Amniotic stem cell (primary cell): Measurements from ENCODE around the gene MSL1.

Experiments used
- DNase-seq: peaks from one replicate; lab custom pipeline; 2025; lab: John Stamatoyannopoulos, UW

Gene MSL1

DNA sequence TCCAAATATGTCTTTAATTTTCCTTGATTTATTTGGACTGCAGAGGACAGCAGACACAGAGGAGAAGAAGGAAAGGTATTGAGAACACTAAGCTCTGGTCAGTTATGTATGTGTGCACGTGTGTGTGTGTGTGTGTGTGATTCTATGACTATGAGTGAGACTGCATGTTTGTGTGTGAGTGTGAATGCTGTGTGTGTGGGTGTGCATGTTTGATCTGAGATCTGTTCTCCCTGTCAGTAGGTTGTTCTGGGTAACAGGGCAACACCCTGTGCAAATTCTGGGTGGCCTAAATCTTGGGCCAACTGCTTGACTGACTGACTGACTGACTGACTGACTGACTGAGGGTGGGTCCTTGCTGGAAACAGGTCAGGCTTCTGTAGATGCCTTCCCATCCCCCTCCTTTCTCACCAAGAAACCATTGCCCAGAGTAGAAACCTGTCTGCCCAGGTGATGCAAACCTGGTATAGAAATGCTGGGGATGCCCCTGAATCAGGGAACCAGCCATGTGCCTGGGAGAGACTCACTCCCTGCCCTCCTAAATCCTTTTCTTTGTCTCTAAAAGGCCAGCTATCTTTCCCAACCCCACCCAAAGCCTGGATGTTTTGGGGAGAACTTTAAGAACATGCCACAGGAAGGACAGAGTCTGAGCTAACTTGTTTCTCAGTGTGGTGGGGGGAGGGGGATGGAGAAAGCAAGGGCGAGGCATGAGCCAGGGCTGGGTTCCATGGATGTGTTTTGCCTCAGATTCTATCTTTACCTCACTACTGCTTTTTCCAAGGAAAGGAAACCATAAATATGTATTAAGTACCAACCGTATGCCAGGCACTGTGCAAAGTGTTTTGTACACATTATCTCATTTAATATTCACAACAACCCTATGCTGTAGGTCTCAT, 16.9 kb upstream of the MSL1 start:
- no peak for DNase-seq

DNA sequence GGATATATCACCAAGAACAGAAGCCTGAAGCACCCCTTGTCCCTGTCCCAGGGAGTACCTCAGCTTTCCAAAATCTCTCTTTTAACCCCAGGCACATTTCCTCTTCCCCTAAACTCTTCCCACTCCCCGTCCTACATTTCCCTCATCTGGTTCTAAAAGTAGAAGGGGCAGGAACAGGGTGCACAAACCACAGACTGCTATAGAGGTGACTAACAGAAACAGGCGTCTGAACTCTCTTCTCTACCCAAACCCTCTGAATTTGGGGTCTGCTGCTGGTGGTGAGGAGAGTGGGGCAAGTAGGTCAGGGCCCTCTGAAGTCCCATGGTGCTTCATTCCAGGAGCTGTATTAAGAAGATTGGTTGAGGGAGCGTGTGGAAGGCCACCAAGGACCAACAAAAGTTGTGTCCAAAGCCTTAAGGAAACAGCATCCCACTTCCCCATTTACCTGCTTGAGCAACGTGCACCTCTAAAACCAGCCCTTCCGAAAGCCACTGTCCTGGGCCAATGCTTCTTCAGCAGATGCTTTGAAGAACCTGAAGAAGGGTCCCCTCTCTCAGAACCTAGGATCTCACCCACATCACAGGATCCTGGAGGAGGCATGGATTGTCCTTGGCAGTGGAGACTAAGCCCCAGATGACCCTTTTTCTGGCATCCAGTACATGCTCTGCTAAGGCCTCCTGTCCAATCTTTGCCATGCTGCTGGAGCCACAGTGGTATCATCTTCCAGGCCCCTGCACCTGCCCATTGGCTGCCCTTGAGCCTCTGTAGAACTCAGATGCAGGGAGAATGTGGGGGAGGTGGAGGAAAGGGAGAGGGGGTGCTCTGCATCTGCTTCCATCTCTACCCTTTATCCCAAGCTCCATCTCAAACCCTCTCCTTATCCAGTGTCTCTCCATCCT, 15.7 kb upstream of the MSL1 start:
- DNase-seq = no peak

DNA sequence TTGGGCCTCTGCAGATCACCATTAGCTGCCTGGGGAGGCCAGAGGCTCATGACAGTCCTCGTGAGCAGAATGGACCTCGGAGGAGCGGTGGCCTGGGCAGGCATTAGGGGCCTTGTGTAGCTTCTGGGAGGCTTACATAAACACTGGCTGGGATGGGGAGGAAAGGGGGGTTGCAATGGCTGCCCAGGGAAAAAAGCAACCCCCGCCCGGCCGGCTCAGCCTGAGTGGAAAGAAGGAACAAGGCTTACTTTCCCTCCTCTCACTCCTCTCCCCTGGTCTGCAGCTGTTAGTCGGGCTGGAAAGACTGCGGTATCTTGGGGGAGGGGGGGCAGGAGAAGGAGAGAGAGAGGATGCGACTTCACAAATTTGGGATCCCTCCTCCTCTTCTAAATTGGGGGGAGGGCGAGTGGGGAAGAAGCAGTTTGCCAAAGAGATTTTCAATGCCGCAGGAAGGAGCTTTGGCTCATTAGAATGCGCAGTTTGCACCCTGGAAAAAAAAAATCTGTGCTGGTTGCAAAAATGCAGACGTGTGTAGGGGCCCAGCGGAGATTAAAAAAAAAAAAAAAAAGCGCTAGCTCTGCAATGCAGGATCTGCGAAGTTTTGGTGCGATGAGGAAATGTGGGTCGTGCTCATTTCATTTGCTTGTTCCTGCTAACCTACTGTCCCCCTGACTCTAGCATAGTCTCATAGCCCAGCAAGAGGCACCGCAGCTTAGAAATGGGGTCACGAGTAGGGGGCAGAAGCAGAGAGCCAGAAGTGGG, 14.8 kb upstream of the MSL1 start:
- DNase-seq = no peak

DNA sequence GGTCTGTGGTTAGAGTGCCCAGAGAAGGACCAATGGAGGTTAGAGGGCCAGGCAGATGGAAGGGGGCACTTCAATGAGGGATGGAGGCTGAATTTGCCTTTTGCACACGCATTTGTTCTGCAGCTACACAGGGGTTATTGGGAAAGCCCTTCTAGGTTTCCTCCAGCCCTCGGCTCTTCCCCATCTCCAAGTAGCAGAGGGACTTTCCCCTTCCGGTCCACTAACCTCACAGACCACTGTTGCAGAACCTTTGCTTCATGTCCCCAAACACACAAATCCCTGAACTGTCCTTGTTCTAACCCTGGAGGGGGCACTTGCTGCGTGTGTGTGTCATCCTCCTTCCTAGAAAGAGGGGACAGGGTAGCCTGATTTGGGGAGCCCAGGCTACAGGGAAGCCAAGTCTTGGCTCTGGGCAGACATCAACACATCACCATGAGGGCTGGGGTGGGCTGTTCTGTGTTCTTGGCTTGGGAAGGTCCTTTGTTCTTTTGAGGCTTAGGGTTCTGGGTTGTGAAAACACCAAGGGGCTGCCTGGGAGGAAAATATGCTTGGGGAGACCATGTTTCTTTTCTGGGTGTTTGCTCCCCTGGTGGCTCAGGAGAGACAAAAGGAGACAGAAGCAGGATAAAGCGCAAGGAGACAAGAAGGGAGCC, 14.1 kb upstream of the MSL1 start:
- DNase-seq = no peak

DNA sequence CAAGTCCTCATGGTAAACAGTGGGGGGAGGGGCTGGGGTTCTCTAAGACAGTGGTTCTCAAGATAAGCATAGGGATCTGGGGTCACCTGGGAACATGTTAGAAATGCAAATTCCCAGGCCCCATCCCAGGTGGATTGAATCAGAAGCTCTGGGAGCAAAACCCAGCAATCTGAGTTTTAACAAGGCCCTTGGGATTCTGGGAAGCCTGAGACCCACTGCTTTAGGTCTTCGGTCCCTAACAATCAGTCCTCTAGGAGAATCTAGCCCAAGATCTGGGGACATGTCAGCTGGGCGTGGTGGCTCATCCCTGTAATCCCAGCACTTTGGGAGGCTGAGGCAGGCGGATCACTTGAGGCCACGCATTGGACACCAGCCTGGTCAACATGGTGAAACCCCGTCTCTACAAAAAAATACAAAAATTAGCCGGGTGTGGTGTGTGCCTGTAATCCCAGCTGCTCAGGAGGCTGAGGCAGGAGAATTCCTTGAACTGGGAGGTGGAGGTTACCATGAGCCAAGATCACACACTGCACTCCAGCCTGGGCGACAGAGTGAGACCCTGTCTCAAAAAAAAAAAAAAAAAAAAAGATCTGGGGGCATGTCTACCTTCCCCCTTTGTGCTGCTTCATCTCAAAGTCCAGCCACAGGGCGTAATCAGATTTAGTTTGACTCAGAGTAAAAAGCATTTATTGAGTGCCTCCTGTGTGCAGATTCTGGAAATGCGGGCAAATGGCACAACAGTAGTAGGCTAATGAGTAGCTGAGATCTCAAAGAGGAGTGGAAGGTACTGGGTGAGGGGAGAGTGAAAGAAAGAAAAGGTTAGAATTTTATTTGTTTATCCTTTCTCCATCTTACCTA, 12.6 kb upstream of the MSL1 start:
- DNase-seq = no peak

DNA sequence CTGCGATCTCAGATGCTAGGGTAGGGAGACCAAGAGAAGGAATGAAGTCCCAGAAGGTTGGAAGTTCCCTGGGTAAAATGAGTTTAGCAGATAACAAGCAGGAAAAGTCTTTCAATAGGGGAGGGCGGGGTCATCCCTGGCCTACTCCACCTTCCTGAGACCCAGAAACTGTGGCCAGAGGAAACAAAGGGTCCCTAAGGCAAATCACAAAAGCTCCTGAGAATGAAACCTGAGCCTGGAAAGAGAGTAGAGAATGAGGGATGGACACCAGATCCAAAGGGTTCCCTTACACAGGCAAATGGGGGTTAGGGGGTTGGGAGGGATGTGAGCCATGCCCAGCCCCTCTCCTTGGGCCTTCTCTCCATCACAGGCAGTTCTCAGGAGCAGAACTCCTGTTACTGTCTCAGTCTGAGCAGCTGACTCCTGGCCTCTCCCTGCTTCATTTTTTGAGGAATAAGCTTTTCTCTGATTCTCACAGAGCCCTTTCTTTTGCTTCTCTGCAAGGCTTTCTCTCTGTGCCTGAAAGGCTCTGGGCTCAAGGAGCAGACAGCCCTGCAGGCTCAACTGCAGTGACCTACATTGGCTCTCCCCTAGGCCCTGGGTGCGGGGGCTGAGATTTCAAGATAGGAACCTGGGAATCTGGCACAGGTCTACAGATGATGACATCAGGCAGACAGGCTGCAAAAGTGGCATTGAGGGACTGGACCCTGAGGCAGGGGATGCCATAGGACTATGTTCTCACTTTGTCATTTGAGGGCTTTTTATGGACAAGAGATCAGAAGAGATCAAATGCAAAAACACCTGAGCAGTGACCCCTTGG, 11.5 kb upstream of the MSL1 start:
- no peak for DNase-seq

DNA sequence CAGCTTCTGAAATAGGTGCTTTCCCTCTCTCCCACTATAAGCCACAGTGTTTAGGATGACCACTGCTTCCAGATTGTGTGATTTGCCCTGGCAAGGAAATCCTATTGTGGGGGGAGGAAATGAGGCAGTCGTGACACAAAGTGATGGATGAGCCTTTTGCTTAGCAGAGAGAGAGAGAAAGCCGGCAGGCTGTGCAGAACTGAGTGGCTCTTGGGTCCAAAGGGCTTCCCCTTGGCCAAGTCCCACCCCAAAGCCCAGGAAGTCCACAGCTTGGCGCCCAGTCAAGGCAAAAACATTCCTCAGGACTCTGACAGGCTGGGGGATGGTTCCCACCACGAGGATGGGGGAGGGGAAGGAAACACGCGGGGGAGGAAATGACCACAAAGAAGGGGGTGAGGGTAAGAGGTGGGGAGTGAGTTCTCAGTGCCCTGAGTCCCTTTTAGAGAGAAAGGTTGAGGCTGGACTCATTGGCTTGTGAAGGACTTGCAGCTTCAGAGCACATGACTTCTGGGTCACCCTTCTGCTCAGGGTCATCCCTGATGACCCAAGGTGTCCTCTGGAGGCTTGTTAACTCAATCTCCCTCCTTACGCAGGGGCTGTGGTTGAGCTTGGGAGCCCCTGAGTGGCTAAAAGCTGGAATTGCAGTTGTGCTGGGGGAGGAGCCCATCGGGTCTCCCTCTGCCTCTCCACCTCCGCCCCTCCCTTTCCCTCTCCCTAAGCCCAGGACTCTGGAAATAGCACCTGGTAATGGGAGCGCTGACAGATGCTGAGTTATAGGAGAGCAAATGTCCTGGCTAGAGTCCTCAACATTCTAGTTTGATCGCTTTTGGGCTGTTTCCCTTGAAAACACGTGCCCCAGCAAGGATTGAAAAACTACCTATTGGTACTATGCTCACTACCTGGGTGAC, 10.3 kb upstream of the MSL1 start:
- peak; percentile 75 for DNase-seq

DNA sequence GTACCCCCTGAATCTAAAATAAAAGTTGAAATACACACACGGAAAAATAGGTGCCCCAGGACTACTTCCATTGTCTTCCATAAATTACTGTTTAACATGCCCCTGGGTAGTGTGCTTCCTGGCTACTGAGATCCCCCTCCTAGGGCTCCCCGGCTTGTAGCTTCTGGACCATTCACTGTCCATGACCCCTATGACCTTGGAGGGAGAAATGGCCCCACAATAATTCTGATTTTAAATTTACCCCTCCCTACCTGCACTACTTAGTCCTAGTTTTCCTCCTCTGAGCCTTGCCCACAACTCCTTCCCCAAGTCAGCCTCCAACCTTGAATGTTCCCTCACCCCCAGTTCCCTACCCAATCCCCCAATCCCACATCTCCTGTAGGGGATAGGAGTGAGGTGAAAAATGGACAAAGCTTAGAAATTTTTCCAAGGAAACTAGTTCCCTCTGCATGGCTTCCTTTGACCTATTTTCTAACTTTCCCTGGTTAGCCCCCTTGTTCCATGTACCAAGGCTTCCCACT, 9.5 kb upstream of the MSL1 start:
- no peak for DNase-seq

DNA sequence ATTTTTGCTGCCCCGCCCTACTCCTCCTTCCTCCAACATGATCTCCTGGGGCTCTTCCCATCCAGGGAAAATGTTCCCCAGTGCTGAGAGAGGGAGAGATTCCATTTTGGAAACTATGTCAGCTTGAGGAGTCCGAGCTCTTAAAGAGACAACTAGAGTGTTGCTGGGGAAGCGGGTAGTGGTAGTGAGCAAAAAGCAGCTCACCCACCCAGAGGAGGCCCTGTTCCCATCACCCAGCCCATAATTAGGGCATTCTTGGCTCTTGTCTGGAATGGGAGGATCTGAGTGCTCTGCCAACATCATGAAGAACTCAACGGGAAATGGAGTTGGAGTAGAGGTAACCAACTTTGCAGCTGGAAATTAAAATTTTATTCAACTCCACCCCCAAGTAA, 9.1 kb upstream of the MSL1 start:
- no peak for DNase-seq

DNA sequence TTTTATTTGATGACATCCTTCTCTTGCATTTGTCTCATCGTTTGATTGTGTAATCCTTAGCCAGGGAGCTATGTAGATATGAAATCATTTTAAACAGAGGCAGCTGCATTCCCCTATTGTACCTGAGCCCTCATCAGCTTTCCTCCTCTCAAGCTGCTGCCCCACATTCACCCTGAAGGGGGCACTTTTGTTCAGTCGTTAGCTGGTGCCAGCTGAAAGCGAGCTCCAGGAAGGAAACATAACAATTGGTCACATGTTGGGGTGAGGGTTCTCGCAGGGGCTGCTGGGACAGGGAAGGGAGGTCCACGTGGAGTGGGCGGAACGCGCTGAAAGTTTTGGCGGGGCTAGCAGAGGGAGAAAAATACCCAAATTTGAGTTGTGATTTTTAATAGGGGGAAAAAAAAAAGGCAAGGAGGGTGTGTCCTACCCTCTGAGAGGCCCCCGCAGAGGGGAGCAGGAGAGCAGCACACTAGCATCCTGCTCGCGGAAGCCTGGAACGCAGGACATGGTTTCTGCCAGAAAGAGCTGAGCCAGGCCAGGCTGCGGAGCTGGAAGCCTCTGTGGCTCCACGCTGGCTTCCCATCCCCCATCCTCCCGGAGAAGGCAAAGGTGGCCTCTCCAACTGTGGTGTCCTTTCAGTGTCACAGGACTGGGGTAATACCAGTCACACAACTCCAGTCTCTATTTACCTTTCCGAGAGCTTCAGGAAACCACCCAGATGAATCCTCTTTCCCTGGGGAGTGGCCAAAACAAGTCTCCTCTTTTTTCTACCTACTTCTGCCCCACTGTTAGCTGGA, 8.5 kb upstream of the MSL1 start:
- peak; percentile 92 for DNase-seq

DNA sequence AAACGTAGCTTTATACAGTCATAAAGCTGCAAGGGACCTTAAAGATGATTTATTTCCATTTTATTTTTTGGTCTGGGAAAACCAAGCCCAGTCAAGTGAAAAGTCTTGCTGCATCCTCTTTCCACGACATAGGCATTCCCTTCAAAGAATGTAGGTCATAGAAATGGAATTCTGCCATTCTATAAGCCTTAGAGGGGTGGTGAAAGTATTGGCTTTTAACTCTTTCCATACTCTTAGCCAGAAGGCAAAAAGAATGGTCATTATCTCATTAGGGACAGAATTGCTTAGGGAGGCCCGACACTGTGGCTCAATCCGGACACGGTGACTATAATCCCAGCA, 7.9 kb upstream of the MSL1 start:
- no peak for DNase-seq

DNA sequence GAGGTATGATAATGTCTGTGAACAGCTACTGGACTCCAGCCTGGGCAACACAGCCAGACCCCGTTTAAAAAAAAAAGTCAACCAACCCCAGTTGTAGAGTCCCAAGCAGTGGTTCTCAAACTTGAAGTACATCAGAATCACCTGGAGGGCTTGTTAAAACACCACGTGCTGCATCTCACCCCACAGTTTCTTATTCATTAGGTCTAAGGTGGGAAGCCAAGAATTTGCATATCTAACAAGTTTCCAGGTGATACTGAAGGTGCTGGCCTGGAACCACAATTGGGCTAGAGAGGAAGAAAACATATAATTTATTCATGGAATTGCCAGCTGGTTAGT, 6.7 kb upstream of the MSL1 start:
- DNase-seq = no peak

DNA sequence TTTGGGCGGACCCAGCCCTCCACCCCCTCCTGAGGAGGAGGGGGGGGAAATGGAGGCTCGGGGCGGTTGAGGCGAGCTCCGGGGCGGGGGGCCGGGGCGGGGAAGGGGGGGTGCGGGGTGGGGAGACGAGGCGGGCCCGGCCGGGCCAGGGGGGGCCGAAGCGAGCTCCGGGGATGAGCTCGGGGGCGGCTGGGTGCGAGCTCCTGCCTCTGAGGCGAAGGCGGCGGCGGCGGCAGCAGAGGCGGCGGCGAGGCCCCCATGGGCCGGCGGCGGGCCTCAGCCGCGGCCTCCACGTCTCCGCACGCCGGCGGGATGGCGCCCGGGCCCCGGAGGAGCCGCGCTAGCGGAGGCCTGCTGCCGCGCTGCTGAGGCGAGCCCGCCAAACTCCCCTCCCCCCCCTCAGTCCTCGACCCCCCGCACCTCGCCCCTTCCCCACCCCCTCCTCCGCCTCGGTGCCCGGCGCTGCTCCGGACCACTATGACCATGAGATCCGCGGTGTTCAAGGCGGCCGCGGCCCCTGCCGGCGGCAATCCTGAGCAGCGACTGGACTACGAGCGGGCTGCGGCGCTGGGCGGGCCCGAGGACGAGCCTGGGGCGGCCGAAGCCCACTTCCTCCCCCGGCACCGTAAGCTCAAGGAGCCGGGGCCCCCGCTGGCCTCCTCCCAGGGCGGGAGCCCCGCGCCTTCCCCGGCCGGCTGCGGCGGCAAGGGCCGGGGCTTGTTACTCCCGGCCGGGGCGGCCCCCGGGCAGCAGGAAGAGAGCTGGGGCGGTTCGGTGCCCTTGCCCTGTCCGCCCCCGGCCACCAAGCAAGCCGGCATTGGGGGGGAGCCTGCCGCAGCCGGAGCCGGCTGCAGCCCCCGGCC, 596 bp downstream of the MSL1 start:
- no peak for DNase-seq

DNA sequence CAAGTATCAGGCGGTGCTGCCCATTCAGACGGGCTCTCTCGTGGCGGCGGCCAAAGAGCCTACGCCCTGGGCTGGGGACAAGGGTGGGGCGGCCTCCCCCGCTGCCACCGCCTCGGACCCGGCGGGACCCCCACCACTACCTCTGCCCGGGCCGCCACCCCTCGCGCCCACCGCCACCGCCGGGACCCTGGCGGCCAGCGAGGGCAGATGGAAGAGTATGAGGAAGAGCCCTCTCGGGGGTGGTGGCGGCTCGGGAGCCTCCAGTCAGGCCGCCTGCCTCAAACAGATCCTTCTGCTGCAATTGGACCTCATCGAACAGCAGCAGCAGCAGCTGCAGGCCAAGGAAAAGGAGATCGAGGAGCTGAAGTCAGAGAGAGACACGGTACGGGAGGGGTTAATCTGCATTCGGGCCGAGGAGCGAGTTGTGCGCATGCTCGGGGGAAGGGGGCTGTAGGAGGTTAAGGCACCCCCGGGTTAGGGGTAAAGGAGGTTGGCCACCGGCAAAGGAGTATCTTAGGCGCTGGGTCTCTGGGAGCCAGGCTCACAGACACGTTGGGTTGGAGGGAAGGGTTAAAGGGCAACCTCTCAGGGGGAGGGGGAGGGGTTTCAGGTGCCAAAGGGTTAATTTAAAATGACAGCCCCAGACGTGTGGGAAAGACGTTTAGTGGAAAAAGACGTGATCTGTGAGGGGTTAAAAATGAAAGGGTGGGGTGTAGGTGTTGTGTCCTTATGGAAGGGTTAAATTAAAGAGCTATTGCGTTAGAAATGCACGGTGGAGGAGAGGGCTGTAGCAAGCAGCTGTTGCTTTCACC, 1.4 kb downstream of the MSL1 start:
- DNase-seq = no peak

DNA sequence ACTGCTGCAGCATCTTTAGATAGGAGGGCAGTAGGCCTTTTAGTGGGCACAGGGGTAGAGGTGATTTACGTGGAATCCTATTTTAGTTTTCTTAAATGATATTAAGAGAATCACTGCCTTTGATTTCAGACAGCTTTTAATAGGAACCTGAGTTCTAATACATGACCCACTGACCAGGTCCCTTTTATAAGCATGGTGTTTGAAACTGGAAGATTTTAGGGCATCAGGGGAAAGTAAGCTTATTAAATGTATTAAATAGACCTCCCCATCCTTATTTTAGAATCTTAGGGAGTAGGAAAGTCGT, 2.0 kb downstream of the MSL1 start:
- DNase-seq = no peak
